Measurements from ENCODE around the gene SGSH.

- no peak for TF ChIP-seq CTCF (IDR thresholded peaks at IDR 0.05; ENCODE audit: insufficient read depth, low read depth, low read length)
- no peak for TF ChIP-seq EZH2 (IDR thresholded peaks at IDR 0.05; ENCODE audit: insufficient read depth, low read length)
Observed at GRCh38 chr17:80213643-80213975, 6.5 kb downstream of the SGSH start.
